B cell (primary cell): ENCODE measurements around the gene AOAH. TPM values are rescaled to one million over a fixed set of nuclear protein-coding genes. Genes with fewer than 3 reads are reported as not detected.

Experiments used
- ATAC-seq: fragments of 200-7000 bp; cut with Tn5 transposase; one replicate; pipeline ENCODE4 v1.10.0; 2021; ENCODE audit warnings: low read depth, mild to moderate bottlenecking, moderate number of reproducible peaks, moderate library complexity
- CTCF ChIA-PET: fragments of 350-600 bp; sonication (Branson Sonifier 250); formaldehyde crosslinking; loops from one replicate; lab custom pipeline; 2021; ENCODE audit warnings: antibody characterized with exemption, inconsistent platforms; lab: Charles Lee
- POLR2A ChIA-PET: fragments of 350-600 bp; sonication (Branson Sonifier 250); formaldehyde crosslinking; loops from one replicate; lab custom pipeline; 2021; ENCODE audit warnings: antibody characterized with exemption; lab: Charles Lee
- DNase-seq: peaks from one replicate; pipeline ENCODE4 v3.0.0; 2013
- H2AFZ ChIP-seq: 2 replicates; pipeline ENCODE4 v1.6.1; 2012; ENCODE audit warnings: mild to moderate bottlenecking, low read depth, low read length; ENCODE audit not compliant: insufficient read depth, poor library complexity, severe bottlenecking
- H3K27ac ChIP-seq, 2 donors: 1 replicate in 1 of 2; 2 replicates in 1 of 2; pipeline ENCODE4 v1.5.1; 2012 to 2013; ENCODE audit warnings: low read length in 2 of 2, mild to moderate bottlenecking in 2 of 2, moderate library complexity in 1 of 2
- H3K27me3 ChIP-seq, 4 experiments: fragments of 200-600 bp in 1 of 4; sonication (generic) in 1 of 4; replicated peaks in 1 of 4; 1 replicate in 2 of 4; 2 replicates in 2 of 4; pipeline versions ENCODE4 v1.6.1 to v1.7.0; 2013 to 2016; ENCODE audit warnings: low read length in 3 of 4, mild to moderate bottlenecking in 2 of 4, mixed read lengths in 1 of 4, moderate library complexity in 1 of 4; ENCODE audit not compliant: insufficient read depth in 4 of 4, control insufficient read depth in 3 of 4; ENCODE audit errors: control extremely low read depth in 1 of 4
- H3K36me3 ChIP-seq, 2 experiments: replicated peaks in 1 of 2; 1 replicate in 1 of 2; 2 replicates in 1 of 2; pipeline versions ENCODE4 v1.6.1 to v1.7.1; 2013; ENCODE audit warnings: low read length in 1 of 2; ENCODE audit not compliant: insufficient read depth in 2 of 2, control insufficient read depth in 1 of 2; ENCODE audit errors: control extremely low read depth in 1 of 2, extremely low read depth in 1 of 2
- H3K4me1 ChIP-seq, 2 donors: fragments of 200-600 bp in 1 of 2; sonication (generic) in 1 of 2; 1 replicate in 1 of 2; 2 replicates in 1 of 2; pipeline versions ENCODE4 v1.5.1 to v1.6.1; 2013 to 2017; ENCODE audit warnings: low read length in 2 of 2; ENCODE audit not compliant: control insufficient read depth in 2 of 2, insufficient read depth in 2 of 2
- H3K4me2 ChIP-seq: replicated peaks from 2 replicates; pipeline ENCODE3; 2012; ENCODE audit warnings: mild to moderate bottlenecking, low read depth, low read length; ENCODE audit not compliant: poor library complexity, severe bottlenecking
- H3K4me3 ChIP-seq, 5 experiments: fragments of 200-600 bp in 1 of 5; sonication (generic) in 1 of 5; 1 replicate in 3 of 5; 2 replicates in 2 of 5; pipeline versions ENCODE4 v1.5.1 to v1.7.0; 2011 to 2016; ENCODE audit warnings: low read length in 4 of 5, mild to moderate bottlenecking in 4 of 5, low read depth in 2 of 5, control low read depth in 1 of 5, moderate library complexity in 1 of 5; ENCODE audit not compliant: insufficient read depth in 1 of 5; ENCODE audit errors: control extremely low read depth in 1 of 5, extremely low read depth in 1 of 5
- H3K79me2 ChIP-seq: fragments of 200-600 bp; sonication (generic); one replicate; pipeline ENCODE4 v1.6.0; 2016; ENCODE audit warnings: low read length; ENCODE audit not compliant: control insufficient read depth, insufficient read depth
- H3K9ac ChIP-seq: fragments of 200-600 bp; sonication (generic); 2 replicates; pipeline ENCODE4 v1.6.1; 2017; ENCODE audit warnings: mild to moderate bottlenecking, low read length, moderate library complexity
- H3K9me3 ChIP-seq, 3 donors: one replicate each; pipeline versions ENCODE4 v1.6.1 to v1.7.1; 2013; ENCODE audit warnings: low read length in 2 of 3; ENCODE audit not compliant: control insufficient read depth in 2 of 3, insufficient read depth in 1 of 3; ENCODE audit errors: control extremely low read depth in 1 of 3
- H4K20me1 ChIP-seq: 2 replicates; pipeline ENCODE4 v1.6.0; 2012; ENCODE audit warnings: mild to moderate bottlenecking, low read length; ENCODE audit not compliant: insufficient read depth, control insufficient read depth, poor library complexity, severe bottlenecking
- H3K27ac Mint-ChIP-seq: one replicate; pipeline ENCODE4 v1.8.0; 2021; ENCODE audit warnings: mixed read lengths
- H3K27me3 Mint-ChIP-seq: one replicate; pipeline ENCODE4 v1.8.0; 2021; ENCODE audit warnings: mixed read lengths
- H3K4me1 Mint-ChIP-seq: one replicate; pipeline ENCODE4 v1.8.0; 2021; ENCODE audit warnings: mixed read lengths
- H3K4me3 Mint-ChIP-seq: one replicate; pipeline ENCODE4 v1.8.0; 2021; ENCODE audit warnings: mixed read lengths
- H3K9me3 Mint-ChIP-seq: one replicate; pipeline ENCODE4 v1.8.0; 2022; ENCODE audit warnings: mixed read lengths; ENCODE audit not compliant: insufficient read depth
- CTCF ChIP-seq: fragments of 200-600 bp; IDR thresholded peaks from one replicate; pipeline ENCODE4 v1.8.0; 2022; ENCODE audit warnings: antibody characterized with exemption, mild to moderate bottlenecking
- EZH2 ChIP-seq: IDR thresholded peaks from 2 replicates; pipeline ENCODE4 v1.6.1; 2012; ENCODE audit warnings: borderline replicate concordance, low read depth, mild to moderate bottlenecking, moderate library complexity, low read length; ENCODE audit not compliant: insufficient read depth, poor library complexity, severe bottlenecking
- WGBS: methylation state at CpG from one replicate; pipeline ENCODE4 v1.1.5; 2013; ENCODE audit warnings: missing lambda C conversion rate; ENCODE audit not compliant: insufficient coverage; 5-methylcytosine and 5-hydroxymethylcytosine counted together
- intact Hi-C: fragments of 100-400 bp; cut with micrococcal nuclease; formaldehyde crosslinking; loops from one replicate; pipeline ENCODE4 v1.10.0; 2022
- polyA plus RNA-seq: library from polyadenylated mRNA; depleted of rRNA; stranded (reverse); fragments of >200 nt; gene quantifications from 2 replicates; pipeline ENCODE4 v1.2.3, GENCODE V29; 2012
- total RNA-seq, 2 donors: library from RNA; stranded (reverse); fragments of 120-200 nt in 1 of 2; gene quantifications; 1 replicate in 1 of 2; 2 replicates in 1 of 2; pipeline versions ENCODE4 v1.2.3 to v1.2.4, GENCODE V29; 2013 to 2022

The AOAH gene
- total and polyA plus RNA-seq, 2 donors (not counting 1 experiment from before 2014, with no cell fraction given): 2.6 to 5.0 TPM

GRCh38 chr7:36514289-36515243, 209.7 kb downstream of the AOAH start:
- CTCF ChIA-PET: interaction anchor here (1.1 kb wide), 1 partner anchor 838 kb away, joined by 3 read pairs; no protein-coding TSS in a partner anchor
- H3K9ac ChIP-seq: no peak overlapping the region
- H3K36me3 ChIP-seq: no peaks in the 10 kb centered on the region
- POLR2A ChIA-PET: no interaction called here
- 97% methylated on average over 8 of the region's 10 CpGs for WGBS
- H3K27ac ChIP-seq: no peak overlapping the region
- no peak overlapping the region for H3K27ac Mint-ChIP-seq
- no peaks in the 10 kb centered on the region for H4K20me1 ChIP-seq
- peaks cover 4% of the 10 kb centered on the region for H3K4me1 Mint-ChIP-seq
- H3K4me3 ChIP-seq: no peak overlapping the region
- ATAC-seq: no peak
- H3K4me2 ChIP-seq: no peak overlapping the region
- no peak overlapping the region for H2AFZ ChIP-seq
- no peaks in the 10 kb centered on the region for H3K27me3 ChIP-seq
- H3K4me1 ChIP-seq: no peaks in the 10 kb centered on the region
- H3K27me3 Mint-ChIP-seq: no peaks in the 10 kb centered on the region
- peaks cover 0 to 4% (median 0%) of the 10 kb centered on the region in 3 donors for H3K9me3 ChIP-seq
- DNase-seq: no peak
- no peaks in the 10 kb centered on the region for H3K9me3 Mint-ChIP-seq
- TF ChIP-seq EZH2 (no peak), CTCF (no peak)
- H3K4me3 Mint-ChIP-seq: no peak overlapping the region
- intact Hi-C loops: no loop called here
- no peaks in the 10 kb centered on the region for H3K79me2 ChIP-seq

- Mint-ChIP-seq H3K9me3 (no peaks in the 10 kb centered on the region), H3K27ac (no peak overlapping the region), H3K4me3 (no peak overlapping the region), H3K4me1 (peaks cover 4% of the 10 kb centered on the region), H3K27me3 (no peaks in the 10 kb centered on the region)
- DNase-seq (no peak), ATAC-seq (no peak)
- ChIA-PET CTCF (no interaction called here), POLR2A (no interaction called here)
- H3K27me3 ChIP-seq: no peaks in the 10 kb centered on the region
- intact Hi-C loops: no loop called here
- peaks cover 0 to 4% (median 0%) of the 10 kb centered on the region in 3 donors for H3K9me3 ChIP-seq
- no peak overlapping the region for H3K9ac ChIP-seq
- no peaks in the 10 kb centered on the region for H4K20me1 ChIP-seq
- no peak overlapping the region for H2AFZ ChIP-seq
- TF ChIP-seq CTCF: no peak
- no peak for TF ChIP-seq EZH2
- H3K36me3 ChIP-seq: no peaks in the 10 kb centered on the region
- no peak overlapping the region for H3K4me3 ChIP-seq
- WGBS: 90% methylated on average over 9 of the region's 10 CpGs
- no peaks in the 10 kb centered on the region for H3K4me1 ChIP-seq
- H3K4me2 ChIP-seq: no peak overlapping the region
- no peaks in the 10 kb centered on the region for H3K79me2 ChIP-seq
- no peak overlapping the region for H3K27ac ChIP-seq
Observed at GRCh38 chr7:36513393-36513792, 210.9 kb downstream of the AOAH start.
